HG03432 (cell line): ENCODE data around the gene CHURC1.

Source experiments
- ATAC-seq: cut with Tn5 transposase; IDR thresholded peaks from one replicate; pipeline ENCODE4 v1.9.1; 2021; ENCODE audit warnings: mild to moderate bottlenecking, moderate library complexity; ENCODE audit not compliant: unreplicated experiment

Gene CHURC1

GRCh38 chr14:64914237-64915028, at the start of gene CHURC1:
Gene CHURC1, plus strand, starts transcription at chr14:64914455. Its CDS starts 41 bp downstream, at chr14:64914496.
- ATAC-seq, result peak; percentile 99

- ATAC-seq, result no peak
Observed at GRCh38 chr14:64865109-64865508, 49.1 kb upstream of the CHURC1 start.

GRCh38 chr14:64865992-64866391, 48.3 kb upstream of the CHURC1 start:
- ATAC-seq, result no peak

GRCh38 chr14:64867182-64867581, 47.1 kb upstream of the CHURC1 start:
- ATAC-seq, result no peak

- no peak for ATAC-seq
Observed at GRCh38 chr14:64868379-64868778, 45.9 kb upstream of the CHURC1 start.

- no peak for ATAC-seq
Observed at GRCh38 chr14:64868841-64869240, 45.4 kb upstream of the CHURC1 start.

- ATAC-seq, result no peak
Observed at GRCh38 chr14:64870160-64870559, 44.1 kb upstream of the CHURC1 start.

- ATAC-seq, result no peak
Observed at GRCh38 chr14:64871344-64871743, 42.9 kb upstream of the CHURC1 start.

- ATAC-seq, result no peak
Observed at GRCh38 chr14:64873506-64874219, 40.6 kb upstream of the CHURC1 start.

- ATAC-seq, result no peak
Observed at GRCh38 chr14:64875350-64875749, 38.9 kb upstream of the CHURC1 start.

GRCh38 chr14:64877846-64878245, 36.4 kb upstream of the CHURC1 start:
- ATAC-seq, result no peak

GRCh38 chr14:64878837-64879634, 35.2 kb upstream of the CHURC1 start:
- peak; percentile 13 for ATAC-seq

GRCh38 chr14:64879635-64880220, 34.5 kb upstream of the CHURC1 start, which contains the start of gene SPTB:
Gene SPTB, minus strand, starts transcription at chr14:64879907. Its CDS starts 56,813 bp downstream, at chr14:64823094.
- peak; percentile 68 for ATAC-seq

- ATAC-seq, result peak; percentile 57
Observed at GRCh38 chr14:64880221-64881121, 33.8 kb upstream of the CHURC1 start.

GRCh38 chr14:64885559-64885958, 28.7 kb upstream of the CHURC1 start:
- no peak for ATAC-seq

- ATAC-seq, result no peak
Observed at GRCh38 chr14:64889352-64889751, 24.9 kb upstream of the CHURC1 start.

GRCh38 chr14:64891173-64891838, 22.9 kb upstream of the CHURC1 start:
- ATAC-seq, result no peak

- ATAC-seq, result no peak
Observed at GRCh38 chr14:64891839-64892375, 22.3 kb upstream of the CHURC1 start.

GRCh38 chr14:64899958-64900357, 14.3 kb upstream of the CHURC1 start:
- ATAC-seq, result no peak
